ENCODE measurements around the gene SCN5A. TPM values are rescaled to one million over a fixed set of nuclear protein-coding genes. Genes with fewer than 3 reads are reported as not detected.

SCN5A gene
- total and polyA plus RNA-seq, 2 donors (not counting 1 experiment from before 2014, with no cell fraction given) = 0.20 to 0.37 TPM

- no peaks in the 10 kb centered on the region for H3K4me1 Mint-ChIP-seq
- H3K4me3 Mint-ChIP-seq = no peak overlapping the region
- Histone ChIP-seq H3K36me3 (replicated peaks in 1 of 2; ENCODE audit: control extremely low read depth in 1 of 2, control insufficient read depth in 1 of 2, extremely low read depth in 1 of 2, insufficient read depth in 2 of 2, low read length in 1 of 2) (no peaks in the 10 kb centered on the region), H4K20me1 (ENCODE audit: control insufficient read depth, insufficient read depth, low read length, poor library complexity, severe bottlenecking) (no peaks in the 10 kb centered on the region), H3K27ac (ENCODE audit: low read length in 2 of 2) (no peak overlapping the region), H3K4me2 (replicated peaks; ENCODE audit: low read depth, low read length, poor library complexity, severe bottlenecking) (no peak overlapping the region), H3K9me3 (ENCODE audit: control extremely low read depth in 1 of 3, control insufficient read depth in 2 of 3, insufficient read depth in 1 of 3, low read length in 2 of 3) (peaks cover 0 to 6% (median 0%) of the 10 kb centered on the region in 3 donors), H3K27me3 (replicated peaks in 1 of 4; ENCODE audit: control extremely low read depth in 1 of 4, control insufficient read depth in 3 of 4, insufficient read depth in 4 of 4, low read length in 3 of 4) (peaks cover 0 to 7% (median 0%) of the 10 kb centered on the region in 4 experiments), H3K4me3 (ENCODE audit: control extremely low read depth in 1 of 5, extremely low read depth in 1 of 5, insufficient read depth in 1 of 5, low read depth in 2 of 5, low read length in 4 of 5) (no peak overlapping the region), H3K9ac (ENCODE audit: low read length) (no peak overlapping the region), H3K79me2 (ENCODE audit: control insufficient read depth, insufficient read depth, low read length) (no peaks in the 10 kb centered on the region), H3K4me1 (ENCODE audit: control insufficient read depth in 2 of 2, insufficient read depth in 2 of 2, low read length in 2 of 2) (no peaks in the 10 kb centered on the region), H2AFZ (ENCODE audit: insufficient read depth, low read depth, low read length, poor library complexity, severe bottlenecking) (no peak overlapping the region)
- peaks cover 3% of the 10 kb centered on the region for H3K9me3 Mint-ChIP-seq (ENCODE audit: insufficient read depth)
- H3K27ac Mint-ChIP-seq = no peak overlapping the region
- DNase-seq = no peak
- ChIA-PET CTCF (no interaction called here), POLR2A (no interaction called here)
- ATAC-seq (ENCODE audit: low read depth) = no peak
- peaks cover 27% of the 10 kb centered on the region for H3K27me3 Mint-ChIP-seq
- no peak for TF ChIP-seq EZH2 (IDR thresholded peaks at IDR 0.05; ENCODE audit: borderline replicate concordance, insufficient read depth, low read depth, low read length, poor library complexity, severe bottlenecking)
- TF ChIP-seq CTCF (IDR thresholded peaks at IDR 0.05) = no peak
- WGBS (ENCODE audit: insufficient coverage) = 80% methylated on average over 2 of the region's 2 CpGs
- intact Hi-C loops (cut with micrococcal nuclease) = no loop called here
These were observed 49.6 kb downstream of the SCN5A start for GRCh38 chr3:38599886-38600285.

- Histone ChIP-seq H3K36me3 (replicated peaks in 1 of 2; ENCODE audit: control extremely low read depth in 1 of 2, control insufficient read depth in 1 of 2, extremely low read depth in 1 of 2, insufficient read depth in 2 of 2, low read length in 1 of 2) (no peaks in the 10 kb centered on the region), H3K9ac (ENCODE audit: low read length) (no peak overlapping the region), H3K4me2 (replicated peaks; ENCODE audit: low read depth, low read length, poor library complexity, severe bottlenecking) (no peak overlapping the region), H3K4me1 (ENCODE audit: control insufficient read depth in 2 of 2, insufficient read depth in 2 of 2, low read length in 2 of 2) (no peaks in the 10 kb centered on the region), H3K27me3 (replicated peaks in 1 of 4; ENCODE audit: control extremely low read depth in 1 of 4, control insufficient read depth in 3 of 4, insufficient read depth in 4 of 4, low read length in 3 of 4) (peaks cover 0 to 7% (median 0%) of the 10 kb centered on the region in 4 experiments), H3K9me3 (ENCODE audit: control extremely low read depth in 1 of 3, control insufficient read depth in 2 of 3, insufficient read depth in 1 of 3, low read length in 2 of 3) (peaks cover 0 to 6% (median 0%) of the 10 kb centered on the region in 3 donors), H3K4me3 (ENCODE audit: control extremely low read depth in 1 of 5, extremely low read depth in 1 of 5, insufficient read depth in 1 of 5, low read depth in 2 of 5, low read length in 4 of 5) (no peak overlapping the region), H2AFZ (ENCODE audit: insufficient read depth, low read depth, low read length, poor library complexity, severe bottlenecking) (no peak overlapping the region), H3K27ac (ENCODE audit: low read length in 2 of 2) (no peak overlapping the region), H4K20me1 (ENCODE audit: control insufficient read depth, insufficient read depth, low read length, poor library complexity, severe bottlenecking) (no peaks in the 10 kb centered on the region), H3K79me2 (ENCODE audit: control insufficient read depth, insufficient read depth, low read length) (no peaks in the 10 kb centered on the region)
- no peak for ATAC-seq (ENCODE audit: low read depth)
- TF ChIP-seq CTCF (IDR thresholded peaks at IDR 0.05) (no peak), EZH2 (IDR thresholded peaks at IDR 0.05; ENCODE audit: borderline replicate concordance, insufficient read depth, low read depth, low read length, poor library complexity, severe bottlenecking) (no peak)
- Mint-ChIP-seq H3K4me1 (no peaks in the 10 kb centered on the region), H3K27ac (no peak overlapping the region), H3K9me3 (ENCODE audit: insufficient read depth) (peaks cover 3% of the 10 kb centered on the region), H3K4me3 (no peak overlapping the region), H3K27me3 (peaks cover 28% of the 10 kb centered on the region)
- 95% methylated on average over 11 of the region's 13 CpGs for WGBS (ENCODE audit: insufficient coverage)
- ChIA-PET POLR2A (no interaction called here), CTCF (no interaction called here)
- intact Hi-C loops (cut with micrococcal nuclease) = no loop called here
- DNase-seq = no peak
These were observed 50.7 kb downstream of the SCN5A start for GRCh38 chr3:38598791-38599190.
